K562 (cell line): ENCODE data around the gene HOXB4. TPM values are rescaled to one million over a fixed set of nuclear protein-coding genes. Genes with fewer than 3 reads are reported as not detected.

Experiments used
- ATAC-seq: fragments of 200-7000 bp; cut with Tn5 transposase; 3 replicates; pipeline ENCODE4 v1.9.1; 2020; ENCODE audit warnings: moderate library complexity
- BruUV-seq: library from RNA; stranded (reverse); fragments of 400-500 nt; replicated peaks from 2 replicates; lab custom pipeline; 2021; lab: Mats Ljungman, UMichigan
- CTCF ChIA-PET: fragments of 300-600 bp; formaldehyde crosslinking; extraction: SDS; loops from one replicate; lab custom pipeline; 2021; ENCODE audit warnings: low intra/inter-chr PET ratio; lab: Yijun Ruan, JAX
- POLR2A ChIA-PET: fragments of 300-600, 350-650 bp; sonication (Branson Sonifier 250); formaldehyde crosslinking; extraction: SDS; loops from one replicate; lab custom pipeline; 2021; ENCODE audit warnings: antibody characterized with exemption, inconsistent platforms; lab: Yijun Ruan, JAX
- DNase-seq, 4 experiments: peaks; one replicate each; pipeline versions ENCODE4 v3.0.0 to v3.0.0-alpha.2; 2011 to 2018; ENCODE audit warnings: low spot score in 3 of 4, mixed read lengths in 3 of 4; ENCODE audit errors: extremely low read depth in 1 of 4
- FAIRE-seq: peaks from 2 replicates; lab custom pipeline; 2011; peaks lifted over from hg19 to GRCh38; lab: Jason Lieb, UNC
- H2AFZ ChIP-seq: 2 replicates; pipeline ENCODE4 v1.6.0; 2011; ENCODE audit warnings: low read depth, low read length, control low read depth, inconsistent platforms
- H3K27ac ChIP-seq: fragments of 200-600 bp; 3 replicates; pipeline ENCODE4 v1.8.0; 2011; ENCODE audit warnings: low read depth, mild to moderate bottlenecking, control low read depth, inconsistent platforms, low read length, moderate library complexity, mixed read lengths; ENCODE audit errors: extremely low read depth
- H3K27me3 ChIP-seq, 2 experiments: fragments of 300-600 bp in 1 of 2; 2 replicates in 1 of 2; 3 replicates in 1 of 2; pipeline versions ENCODE4 v1.6.0 to v1.8.0; 2011; ENCODE audit warnings: inconsistent platforms in 2 of 2, low read length in 2 of 2, mild to moderate bottlenecking in 1 of 2, mixed read lengths in 1 of 2, moderate library complexity in 1 of 2; ENCODE audit not compliant: control insufficient read depth in 2 of 2, insufficient read depth in 2 of 2
- H3K36me3 ChIP-seq: fragments of 300-600 bp; 3 replicates; pipeline ENCODE4 v1.8.0; 2011; ENCODE audit warnings: mild to moderate bottlenecking, low read length, inconsistent platforms; ENCODE audit not compliant: control insufficient read depth, insufficient read depth
- H3K4me1 ChIP-seq, 2 experiments: fragments of 200-600 bp in 1 of 2; replicated peaks in 1 of 2; 2 replicates in 1 of 2; 3 replicates in 1 of 2; pipeline versions ENCODE4 v1.5.1 to v1.8.0; 2011; ENCODE audit warnings: inconsistent platforms in 2 of 2, low read length in 2 of 2, mild to moderate bottlenecking in 1 of 2, mixed read lengths in 1 of 2, moderate library complexity in 1 of 2; ENCODE audit not compliant: control insufficient read depth in 2 of 2, insufficient read depth in 2 of 2
- H3K4me2 ChIP-seq: 2 replicates; pipeline ENCODE4 v1.6.1; 2011; ENCODE audit warnings: low read length, control low read depth, inconsistent platforms, mixed read lengths; ENCODE audit not compliant: insufficient read depth
- H3K4me3 ChIP-seq: fragments of 200-600 bp; sonication (generic), shearing (Covaris generic); 2 replicates; pipeline ENCODE4 v1.5.1; 2016; ENCODE audit warnings: control low read depth, inconsistent platforms
- H3K79me2 ChIP-seq: fragments of 200-600 bp; 3 replicates; pipeline ENCODE4 v1.8.0; 2011; ENCODE audit warnings: low read length, inconsistent platforms; ENCODE audit not compliant: control insufficient read depth, insufficient read depth
- H3K9ac ChIP-seq, 2 experiments: 2 replicates each; pipeline versions ENCODE4 v1.6.0 to v1.6.1; 2011; ENCODE audit warnings: low read depth in 2 of 2, low read length in 2 of 2, control low read depth in 1 of 2, inconsistent platforms in 1 of 2, mild to moderate bottlenecking in 1 of 2, mixed read lengths in 1 of 2; ENCODE audit not compliant: insufficient read depth in 1 of 2
- H3K9me1 ChIP-seq: one replicate; pipeline ENCODE4 v1.6.0; 2011; ENCODE audit warnings: inconsistent platforms, mild to moderate bottlenecking, low read length, moderate library complexity; ENCODE audit not compliant: control insufficient read depth, insufficient read depth
- H3K9me3 ChIP-seq: replicated peaks from 2 replicates; pipeline ENCODE4 v1.5.1; 2011; ENCODE audit warnings: low read depth, low read length, inconsistent platforms; ENCODE audit not compliant: control insufficient read depth, insufficient read depth
- H4K20me1 ChIP-seq: replicated peaks from 2 replicates; pipeline ENCODE4 v1.6.1; 2011; ENCODE audit warnings: low read length, inconsistent platforms, mixed read lengths; ENCODE audit not compliant: control insufficient read depth, insufficient read depth
- AFF1 ChIP-seq, 2 experiments: fragments of 450-650 bp; IDR thresholded peaks; 2 replicates each; pipeline ENCODE4 v1.6.1; 2018; ENCODE audit warnings: mild to moderate bottlenecking in 2 of 2, low read depth in 1 of 2; ENCODE audit not compliant: partially characterized antibody in 2 of 2
- GABPB2 ChIP-seq: fragments of 250-450 bp; sonication (Bioruptor Pico); conservative IDR thresholded peaks from 2 replicates; pipeline ENCODE4 v1.5.1; 2021; ENCODE audit warnings: mild to moderate bottlenecking
- ILK ChIP-seq: fragments of 450-650 bp; IDR thresholded peaks from 2 replicates; pipeline ENCODE4 v1.6.1; 2016; ENCODE audit warnings: missing genetic modification characterization, low read depth, mild to moderate bottlenecking, missing compliant biosample characterization, moderate library complexity, borderline replicate concordance
- MEIS2 ChIP-seq: fragments of 450-650 bp; IDR thresholded peaks from 2 replicates; pipeline ENCODE4 v1.6.1; 2014; ENCODE audit warnings: mild to moderate bottlenecking; ENCODE audit not compliant: partially characterized antibody
- SNRNP70 ChIP-seq: fragments of 200-400 bp; formaldehyde crosslinking; optimal IDR thresholded peaks from 2 replicates; pipeline ENCODE3; 2017; ENCODE audit warnings: low read depth, low read length
- TAF1 ChIP-seq: IDR thresholded peaks from 2 replicates; pipeline ENCODE4 v1.6.1; 2011; ENCODE audit warnings: mild to moderate bottlenecking, low read length, moderate library complexity; ENCODE audit not compliant: insufficient read depth, control insufficient read depth, severe bottlenecking; ENCODE audit errors: extremely low read depth
- ZNF263 ChIP-seq: sonication (generic); formaldehyde crosslinking; IDR thresholded peaks from 2 replicates; pipeline ENCODE4 v1.8.0; 2022; ENCODE audit warnings: mild to moderate bottlenecking, missing genetic modification reagents, borderline replicate concordance
- ZNF316 ChIP-seq: fragments of 450-650 bp; IDR thresholded peaks from 2 replicates; pipeline ENCODE4 v1.6.1; 2016
- ZNF384 ChIP-seq: IDR thresholded peaks from 2 replicates; pipeline ENCODE4 v1.6.1; 2012; ENCODE audit warnings: low read depth, low read length, improper control_type of control experiment
- ZNF592 ChIP-seq: fragments of 450-650 bp; IDR thresholded peaks from 2 replicates; pipeline ENCODE4 v1.6.1; 2017; ENCODE audit warnings: antibody characterized with exemption, mild to moderate bottlenecking
- WGBS: fragments of 100-300 bp; shearing (Covaris generic); methylation state at CpG from one replicate; pipeline ENCODE4 v1.1.6; 2016; ENCODE audit warnings: low coverage, mixed read lengths; ENCODE audit not compliant: insufficient coverage; ENCODE audit errors: missing lambda C conversion rate; 5-methylcytosine and 5-hydroxymethylcytosine counted together
- in situ Hi-C: fragments of 300-500 bp; cut with MboI; formaldehyde crosslinking; loops from 4 replicates; pipeline ENCODE4 v1.15.0; 2018; ENCODE audit warnings: inconsistent platforms, mixed read lengths
- intact Hi-C: fragments of 100-400 bp; cut with micrococcal nuclease; formaldehyde crosslinking; loops from 2 replicates; pipeline ENCODE4 v1.14.2; 2022
- polyA plus RNA-seq, 8 experiments: library from polyadenylated mRNA; depleted of rRNA in 4 of 8; stranded (reverse) in 5 of 8; unstranded in 3 of 8; fragments of >200 nt; fragmentation: Nextera tagmentation in 2 of 8; fragmentation: Illumina TruSeq in 1 of 8; extraction: Ambion mirVana in 2 of 8; extraction: Trizol in 1 of 8; gene quantifications; 2 replicates each; pipeline versions ENCODE4 v1.2.1 to v1.2.3, GENCODE V29; 2011 to 2014; ENCODE audit warnings: inconsistent platforms in 1 of 8, missing spikeins in 1 of 8
- total RNA-seq, 7 experiments: library from RNA; depleted of rRNA in 6 of 7; stranded (reverse); fragments of >200 nt in 6 of 7; fragmentation: Illumina TruSeq in 2 of 7; extraction: Trizol in 2 of 7; gene quantifications; 2 replicates each; pipeline versions ENCODE4 v1.2.1 to v1.2.3, GENCODE V29; 2011 to 2021; ENCODE audit warnings: low replicate concordance in 1 of 7

The HOXB4 gene
- total and polyA plus RNA-seq, 9 of the 15 experiments (the other 6 are each of a cell fraction or from before 2014, with no cell fraction given): 1.6 to 34.9 (median 14.9) TPM

GRCh38 chr17:48556576-48557401, 21.4 kb downstream of the HOXB4 start:
- Histone ChIP-seq H3K27me3 (no peaks in the 10 kb centered on the region), H3K9me1 (no peaks in the 10 kb centered on the region), H3K36me3 (peaks cover 70% of the 10 kb centered on the region; the same call in 2 of the 3 replicates), H4K20me1 (no peaks in the 10 kb centered on the region), H3K79me2 (peaks cover 57% of the 10 kb centered on the region), H3K4me1 (peaks cover 47 to 49% of the 10 kb centered on the region in 2 experiments), H3K9ac (peak overlapping the region; percentile 57 to 72; a peak in 3 of 4 replicates), H3K4me2 (peak overlapping the region; percentile 17; the same call in 1 of the 2 replicates), H3K27ac (peak overlapping the region; percentile 93; the same call in 2 of the 3 replicates), H3K9me3 (no peaks in the 10 kb centered on the region), H3K4me3 (no peak overlapping the region), H2AFZ (no peak overlapping the region)
- in situ Hi-C loops: no loop called here
- ChIA-PET POLR2A (interaction anchor here (0.9 to 3.4 kb wide), 7 partner anchors 10 to 67 kb away, joined by 3 to 21 read pairs (median 4); no protein-coding TSS in a partner anchor), CTCF (no interaction called here)
- WGBS: 30% methylated on average over 7 of the region's 7 CpGs
- ATAC-seq (no peak; the same call in 1 of the 3 replicates), FAIRE-seq (peak; percentile 80), DNase-seq (peak in 1 of 4 experiments; percentile 31)
- BruUV-seq: no TSS peak
- intact Hi-C loops: no loop called here
- TF ChIP-seq ILK (no peak), MEIS2 (peak; percentile 84), GABPB2 (no peak), ZNF384 (peak; percentile 49; the same call in 1 of the 2 replicates), ZNF263 (CRISPR knock-in tag) (peak; percentile 16; the same call in 1 of the 2 replicates), SNRNP70 (no peak), AFF1 (IDR thresholded peaks at IDR 0.05; ENCODE audit: low read depth in 1 of 2, partially characterized antibody in 2 of 2) (peak in 1 of 2 experiments; percentile 37), TAF1 (no peak), ZNF592 (peak; percentile 37; the same call in 1 of the 2 replicates), ZNF316 (peak; percentile 48)
